HEK293 (cell line): ENCODE measurements around the gene TRIM66.
A peak's percentile ranks its signal among the peaks of the same experiment; 100 is the strongest.
"Not testable (repeated sequence)": the region's sequence is repeated elsewhere in the genome, so short reads cannot be mapped to it uniquely, and the experiment has no call there.

Experiments used
- CTCF ChIA-PET: fragments of 350-600 bp; formaldehyde crosslinking; extraction: SDS; loops from one replicate; lab custom pipeline; 2021; ENCODE audit warnings: antibody characterized with exemption; lab: Yijun Ruan, JAX
- POLR2A ChIA-PET: fragments of 300-600 bp; formaldehyde crosslinking; extraction: SDS; loops from one replicate; lab custom pipeline; 2020; ENCODE audit warnings: antibody characterized with exemption, inconsistent platforms; lab: Yijun Ruan, JAX
- H3K27ac ChIP-seq: fragments of 200-500 bp; sonication (Bioruptor generic); 2 replicates; pipeline ENCODE4 v1.5.1; 2014; ENCODE audit warnings: low read depth, low read length, control low read depth, inconsistent platforms; ENCODE audit errors: extremely low read depth
- H3K36me3 ChIP-seq, 2 experiments: fragments of 200-500 bp in 1 of 2; sonication (Bioruptor generic) in 1 of 2; 1 replicate in 1 of 2; 2 replicates in 1 of 2; pipeline ENCODE4 v1.5.1; 2014 to 2017; ENCODE audit warnings: inconsistent platforms in 2 of 2, low read length in 2 of 2; ENCODE audit not compliant: control insufficient read depth in 2 of 2, insufficient read depth in 1 of 2
- H3K4me1 ChIP-seq: fragments of 200-500 bp; sonication (Bioruptor generic); 2 replicates; pipeline ENCODE4 v1.5.1; 2014; ENCODE audit warnings: mild to moderate bottlenecking, low read length, inconsistent platforms; ENCODE audit not compliant: control insufficient read depth, insufficient read depth
- H3K4me3 ChIP-seq: 2 replicates; pipeline ENCODE4 v1.5.1; 2011; ENCODE audit warnings: low read depth, mild to moderate bottlenecking, control low read depth, low read length, moderate library complexity
- H3K9me3 ChIP-seq: fragments of 200-500 bp; sonication (Bioruptor generic); 2 replicates; pipeline ENCODE4 v1.5.1; 2014; ENCODE audit warnings: low read depth, low read length, inconsistent platforms; ENCODE audit not compliant: control insufficient read depth, insufficient read depth
- CTCF ChIP-seq: fragments of 450-650 bp; formaldehyde crosslinking; IDR thresholded peaks from 2 replicates; pipeline ENCODE4 v1.5.1; 2016; ENCODE audit warnings: missing biosample characterization, missing genetic modification characterization
- HOXA7 ChIP-seq: sonication (generic); formaldehyde crosslinking; IDR thresholded peaks from 2 replicates; pipeline ENCODE4 v1.8.1; 2022; ENCODE audit warnings: missing genetic modification reagents, borderline replicate concordance
- KLF10 ChIP-seq: fragments of 450-650 bp; IDR thresholded peaks from 2 replicates; pipeline ENCODE4 v1.5.1; 2018; ENCODE audit warnings: missing biosample characterization, mild to moderate bottlenecking, missing genetic modification characterization
- MYNN ChIP-seq: fragments of 450-650 bp; formaldehyde crosslinking; IDR thresholded peaks from 2 replicates; pipeline ENCODE4 v1.5.1; 2016; ENCODE audit warnings: missing biosample characterization, missing genetic modification characterization, borderline replicate concordance
- ZBTB49 ChIP-seq: fragments of 450-650 bp; formaldehyde crosslinking; IDR thresholded peaks from 2 replicates; pipeline ENCODE4 v1.5.1; 2016; ENCODE audit warnings: missing biosample characterization, missing genetic modification characterization, low read depth
- ZNF138 ChIP-seq: fragments of 450-650 bp; formaldehyde crosslinking; IDR thresholded peaks from 2 replicates; pipeline ENCODE4 v1.5.1; 2016; ENCODE audit warnings: missing biosample characterization, missing genetic modification characterization, borderline replicate concordance
- ZNF214 ChIP-seq: fragments of 450-650 bp; formaldehyde crosslinking; IDR thresholded peaks from 2 replicates; pipeline ENCODE4 v1.5.1; 2017; ENCODE audit warnings: missing biosample characterization, mild to moderate bottlenecking, missing genetic modification characterization, borderline replicate concordance
- ZNF223 ChIP-seq: fragments of 450-650 bp; formaldehyde crosslinking; IDR thresholded peaks from 2 replicates; pipeline ENCODE4 v1.5.1; 2016; ENCODE audit warnings: missing biosample characterization, missing genetic modification characterization
- ZNF266 ChIP-seq: fragments of 450-650 bp; formaldehyde crosslinking; IDR thresholded peaks from 2 replicates; pipeline ENCODE4 v1.5.1; 2016; ENCODE audit warnings: missing biosample characterization, missing genetic modification characterization, low read depth
- ZNF366 ChIP-seq: fragments of 450-650 bp; formaldehyde crosslinking; conservative IDR thresholded peaks from 2 replicates; pipeline ENCODE4 v1.5.1; 2016; ENCODE audit warnings: missing biosample characterization, missing genetic modification characterization
- ZNF37A ChIP-seq: fragments of 450-650 bp; IDR thresholded peaks from 2 replicates; pipeline ENCODE4 v1.5.1; 2018; ENCODE audit warnings: missing biosample characterization, missing genetic modification characterization
- ZNF426 ChIP-seq: fragments of 450-650 bp; formaldehyde crosslinking; IDR thresholded peaks from 2 replicates; pipeline ENCODE4 v1.5.1; 2017; ENCODE audit warnings: missing biosample characterization, missing genetic modification characterization, mild to moderate bottlenecking, inconsistent platforms, moderate library complexity
- ZNF48 ChIP-seq: fragments of 450-650 bp; formaldehyde crosslinking; IDR thresholded peaks from 2 replicates; pipeline ENCODE4 v1.5.1; 2016; ENCODE audit warnings: missing biosample characterization, missing genetic modification characterization
- ZNF529 ChIP-seq: fragments of 450-650 bp; formaldehyde crosslinking; IDR thresholded peaks from 2 replicates; pipeline ENCODE4 v1.5.1; 2017; ENCODE audit warnings: missing genetic modification characterization, missing biosample characterization; ENCODE audit not compliant: insufficient replicate concordance
- ZNF544 ChIP-seq: fragments of 450-650 bp; formaldehyde crosslinking; IDR thresholded peaks from 2 replicates; pipeline ENCODE4 v1.5.0; 2017; ENCODE audit warnings: missing biosample characterization, missing genetic modification characterization
- ZNF600 ChIP-seq: fragments of 450-650 bp; formaldehyde crosslinking; IDR thresholded peaks from 2 replicates; pipeline ENCODE4 v1.5.1; 2016; ENCODE audit warnings: missing biosample characterization, missing genetic modification characterization
- ZNF776 ChIP-seq: fragments of 450-650 bp; formaldehyde crosslinking; IDR thresholded peaks from 2 replicates; pipeline ENCODE4 v1.5.0; 2017; ENCODE audit warnings: missing biosample characterization, missing genetic modification characterization, borderline replicate concordance
- ZSCAN18 ChIP-seq: fragments of 450-650 bp; formaldehyde crosslinking; IDR thresholded peaks from 2 replicates; pipeline ENCODE4 v1.5.1; 2016; ENCODE audit warnings: missing biosample characterization, missing genetic modification characterization
- TF ChIP-seq, protein P1 (sequence below): fragments of 450-650 bp; IDR thresholded peaks from 2 replicates; pipeline ENCODE4 v1.5.1; 2018; ENCODE audit warnings: missing biosample characterization, mild to moderate bottlenecking, missing genetic modification characterization
- TF ChIP-seq, protein P2 (sequence below): fragments of 450-650 bp; formaldehyde crosslinking; IDR thresholded peaks from 2 replicates; pipeline ENCODE4 v1.5.1; 2017; ENCODE audit warnings: missing biosample characterization, missing genetic modification characterization
- TF ChIP-seq, protein P3 (sequence below): fragments of 450-650 bp; formaldehyde crosslinking; IDR thresholded peaks from 2 replicates; pipeline ENCODE4 v1.5.1; 2016; ENCODE audit warnings: missing biosample characterization, missing genetic modification characterization

Gene TRIM66

DNA sequence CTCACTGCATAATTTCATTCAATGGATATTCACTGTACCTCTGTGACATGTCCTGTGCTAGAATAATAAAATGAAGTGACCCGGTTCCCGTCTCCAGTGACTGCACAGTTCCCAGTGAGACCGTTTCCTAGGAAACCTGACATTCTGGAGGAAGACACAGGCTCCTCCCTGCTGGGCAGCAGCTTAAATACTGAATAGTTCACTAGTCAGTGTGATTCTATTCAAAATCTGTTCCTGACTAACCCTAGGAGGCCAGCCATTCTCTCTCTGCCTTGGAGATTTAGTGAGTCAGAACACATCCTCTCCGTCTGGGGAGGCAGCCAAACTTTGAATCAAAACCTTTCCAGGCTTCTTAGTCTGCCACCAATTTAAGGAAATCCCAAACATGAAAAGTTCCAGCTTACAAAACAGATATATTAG, 11.3 kb downstream of the TRIM66 start:
- 0 out of 2 replicates have a peak, but pooled peaks cover 3% of the 10 kb centered on the region for H3K4me1 ChIP-seq
- peaks cover 0 to 25% of the 10 kb centered on the region in 2 experiments; a peak in 1 of 3 replicates for H3K36me3 ChIP-seq
- H3K27ac ChIP-seq = no peak overlapping the region
- H3K9me3 ChIP-seq = no peaks in the 10 kb centered on the region
- peak; percentile 62; the same call in 1 of the 2 replicates for TF ChIP-seq MYNN
- no peak for TF ChIP-seq ZNF366
- POLR2A ChIA-PET = interaction anchor here (1.2 to 2.1 kb wide), 2 partner anchors 11 to 17 kb away, joined by 4 to 11 read pairs; partner anchors contain the start of genes RPL27A and TRIM66
- CTCF ChIA-PET = interaction anchor here (0.6 to 0.7 kb wide), 2 partner anchors 69 to 643 kb away, joined by 3 read pairs; no protein-coding TSS in a partner anchor
- no peak overlapping the region for H3K4me3 ChIP-seq

- H3K36me3 ChIP-seq = peaks cover 0 to 25% of the 10 kb centered on the region in 2 experiments; a peak in 1 of 3 replicates
- H3K9me3 ChIP-seq, H3K4me1 ChIP-seq, POLR2A ChIA-PET, H3K27ac ChIP-seq, CTCF ChIA-PET, H3K4me3 ChIP-seq: not testable (repeated sequence)
Measured at GRCh38 chr11:8670081-8670480, 12.4 kb downstream of the TRIM66 start.

DNA sequence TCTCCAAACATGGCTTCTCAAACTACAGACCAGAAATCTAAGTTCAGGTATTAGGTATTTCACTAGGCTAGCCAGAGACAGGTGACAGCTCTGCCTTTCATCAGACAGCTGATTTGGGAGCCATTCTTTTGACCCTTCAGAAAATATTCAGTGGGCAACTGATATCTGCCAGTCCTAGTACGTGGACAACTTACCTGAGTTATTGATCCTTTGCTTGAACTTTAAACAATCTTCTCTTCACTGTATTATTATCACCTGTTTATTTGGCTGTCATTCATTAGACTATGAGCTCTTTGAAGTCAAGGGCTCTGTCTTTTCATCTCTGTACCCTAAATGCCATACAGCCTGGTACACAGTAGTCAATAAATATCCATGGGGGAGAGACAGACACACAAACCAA, 17.2 kb downstream of the TRIM66 start:
- H3K4me3 ChIP-seq = no peak overlapping the region
- H3K4me1 ChIP-seq = no peaks in the 10 kb centered on the region
- peaks cover 0 to 11% of the 10 kb centered on the region in 2 experiments; a peak in 1 of 3 replicates for H3K36me3 ChIP-seq
- no peaks in the 10 kb centered on the region for H3K9me3 ChIP-seq
- CTCF ChIA-PET = no interaction called here
- POLR2A ChIA-PET = interaction anchor here (0.7 to 1.2 kb wide), 2 partner anchors 18 to 23 kb away, joined by 3 read pairs; partner anchors contain the start of genes RPL27A and TRIM66
- H3K27ac ChIP-seq = no peak overlapping the region
- TF ChIP-seq ZNF214 (no peak), ZNF138 (no peak), ZBTB49 (tag by site-specific recombination) (no peak), ZNF600 (tag by site-specific recombination) (no peak), ZSCAN18 (tag by site-specific recombination) (no peak), ZNF544 (no peak), ZNF223 (no peak), ZNF37A (tag by site-specific recombination) (no peak), KLF10 (tag by site-specific recombination) (no peak), CTCF (tag by site-specific recombination) (no peak), ZNF776 (tag by site-specific recombination) (no peak), HOXA7 (CRISPR knock-in tag) (no peak), ZNF426 (tag by site-specific recombination) (no peak), ZNF529 (no peak), ZNF266 (tag by site-specific recombination) (no peak), ZNF48 (no peak)
- TF ChIP-seq, protein P1, sequence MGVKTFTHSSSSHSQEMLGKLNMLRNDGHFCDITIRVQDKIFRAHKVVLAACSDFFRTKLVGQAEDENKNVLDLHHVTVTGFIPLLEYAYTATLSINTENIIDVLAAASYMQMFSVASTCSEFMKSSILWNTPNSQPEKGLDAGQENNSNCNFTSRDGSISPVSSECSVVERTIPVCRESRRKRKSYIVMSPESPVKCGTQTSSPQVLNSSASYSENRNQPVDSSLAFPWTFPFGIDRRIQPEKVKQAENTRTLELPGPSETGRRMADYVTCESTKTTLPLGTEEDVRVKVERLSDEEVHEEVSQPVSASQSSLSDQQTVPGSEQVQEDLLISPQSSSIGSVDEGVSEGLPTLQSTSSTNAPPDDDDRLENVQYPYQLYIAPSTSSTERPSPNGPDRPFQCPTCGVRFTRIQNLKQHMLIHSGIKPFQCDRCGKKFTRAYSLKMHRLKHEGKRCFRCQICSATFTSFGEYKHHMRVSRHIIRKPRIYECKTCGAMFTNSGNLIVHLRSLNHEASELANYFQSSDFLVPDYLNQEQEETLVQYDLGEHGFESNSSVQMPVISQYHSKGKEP (tag by site-specific recombination) = no peak
- TF ChIP-seq, protein P2, sequence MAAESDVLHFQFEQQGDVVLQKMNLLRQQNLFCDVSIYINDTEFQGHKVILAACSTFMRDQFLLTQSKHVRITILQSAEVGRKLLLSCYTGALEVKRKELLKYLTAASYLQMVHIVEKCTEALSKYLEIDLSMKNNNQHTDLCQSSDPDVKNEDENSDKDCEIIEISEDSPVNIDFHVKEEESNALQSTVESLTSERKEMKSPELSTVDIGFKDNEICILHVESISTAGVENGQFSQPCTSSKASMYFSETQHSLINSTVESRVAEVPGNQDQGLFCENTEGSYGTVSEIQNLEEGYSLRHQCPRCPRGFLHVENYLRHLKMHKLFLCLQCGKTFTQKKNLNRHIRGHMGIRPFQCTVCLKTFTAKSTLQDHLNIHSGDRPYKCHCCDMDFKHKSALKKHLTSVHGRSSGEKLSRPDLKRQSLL = no peak
- TF ChIP-seq, protein P3, sequence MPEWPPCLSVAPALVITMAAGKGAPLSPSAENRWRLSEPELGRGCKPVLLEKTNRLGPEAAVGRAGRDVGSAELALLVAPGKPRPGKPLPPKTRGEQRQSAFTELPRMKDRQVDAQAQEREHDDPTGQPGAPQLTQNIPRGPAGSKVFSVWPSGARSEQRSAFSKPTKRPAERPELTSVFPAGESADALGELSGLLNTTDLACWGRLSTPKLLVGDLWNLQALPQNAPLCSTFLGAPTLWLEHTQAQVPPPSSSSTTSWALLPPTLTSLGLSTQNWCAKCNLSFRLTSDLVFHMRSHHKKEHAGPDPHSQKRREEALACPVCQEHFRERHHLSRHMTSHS = no peak
